KMS-11 (cell line): ENCODE data around the gene RHBG.
"Not testable (repeated sequence)": the region's sequence is repeated elsewhere in the genome, so short reads cannot be mapped to it uniquely, and the experiment has no call there.

Experiments
- H2AFZ ChIP-seq: fragments of 200-600 bp; sonication (generic); 2 replicates; pipeline ENCODE4 v1.6.1; 2016; ENCODE audit warnings: antibody characterized with exemption, mixed run types, low read depth
- H3K27ac ChIP-seq: fragments of 200-600 bp; sonication (generic); 2 replicates; pipeline ENCODE4 v1.6.1; 2016; ENCODE audit warnings: mild to moderate bottlenecking, mixed run types
- H3K27me3 ChIP-seq: fragments of 200-600 bp; sonication (generic); 2 replicates; pipeline ENCODE4 v1.6.1; 2017; ENCODE audit warnings: mild to moderate bottlenecking, low read depth, mixed run types, moderate library complexity; ENCODE audit not compliant: insufficient read depth
- H3K36me3 ChIP-seq: fragments of 200-600 bp; sonication (generic); 2 replicates; pipeline ENCODE4 v1.6.1; 2017; ENCODE audit warnings: mild to moderate bottlenecking, mixed run types; ENCODE audit not compliant: insufficient read depth
- H3K4me1 ChIP-seq: fragments of 200-600 bp; sonication (generic); 2 replicates; pipeline ENCODE4 v1.6.1; 2016; ENCODE audit warnings: mild to moderate bottlenecking, low read depth, mixed run types; ENCODE audit not compliant: poor library complexity, severe bottlenecking
- H3K4me2 ChIP-seq: fragments of 200-600 bp; sonication (generic); 2 replicates; pipeline ENCODE4 v1.7.0; 2016; ENCODE audit warnings: mild to moderate bottlenecking, mixed run types
- H3K4me3 ChIP-seq: fragments of 200-600 bp; sonication (generic); IDR thresholded peaks from 2 replicates; pipeline ENCODE4 v1.6.1; 2017; ENCODE audit warnings: low read depth, low read length, mixed read lengths; ENCODE audit not compliant: insufficient read depth
- H3K79me2 ChIP-seq: fragments of 200-600 bp; sonication (generic); 2 replicates; pipeline ENCODE4 v1.6.1; 2016; ENCODE audit warnings: low read depth, mixed run types; ENCODE audit not compliant: insufficient read depth
- H3K9ac ChIP-seq: fragments of 200-600 bp; sonication (generic); 2 replicates; pipeline ENCODE4 v1.6.1; 2016; ENCODE audit warnings: mild to moderate bottlenecking, mixed run types
- H4K20me1 ChIP-seq: fragments of 200-600 bp; sonication (generic); 2 replicates; pipeline ENCODE4 v1.6.1; 2016; ENCODE audit warnings: mild to moderate bottlenecking, mixed run types; ENCODE audit not compliant: insufficient read depth
- TF ChIP-seq, protein P1 (sequence below): fragments of 200-600 bp; sonication (generic); conservative IDR thresholded peaks from 2 replicates; pipeline ENCODE4 v1.6.1; 2017; ENCODE audit warnings: low read depth, mild to moderate bottlenecking, antibody characterized with exemption, low read length, moderate library complexity, mixed read lengths

Gene RHBG

DNA sequence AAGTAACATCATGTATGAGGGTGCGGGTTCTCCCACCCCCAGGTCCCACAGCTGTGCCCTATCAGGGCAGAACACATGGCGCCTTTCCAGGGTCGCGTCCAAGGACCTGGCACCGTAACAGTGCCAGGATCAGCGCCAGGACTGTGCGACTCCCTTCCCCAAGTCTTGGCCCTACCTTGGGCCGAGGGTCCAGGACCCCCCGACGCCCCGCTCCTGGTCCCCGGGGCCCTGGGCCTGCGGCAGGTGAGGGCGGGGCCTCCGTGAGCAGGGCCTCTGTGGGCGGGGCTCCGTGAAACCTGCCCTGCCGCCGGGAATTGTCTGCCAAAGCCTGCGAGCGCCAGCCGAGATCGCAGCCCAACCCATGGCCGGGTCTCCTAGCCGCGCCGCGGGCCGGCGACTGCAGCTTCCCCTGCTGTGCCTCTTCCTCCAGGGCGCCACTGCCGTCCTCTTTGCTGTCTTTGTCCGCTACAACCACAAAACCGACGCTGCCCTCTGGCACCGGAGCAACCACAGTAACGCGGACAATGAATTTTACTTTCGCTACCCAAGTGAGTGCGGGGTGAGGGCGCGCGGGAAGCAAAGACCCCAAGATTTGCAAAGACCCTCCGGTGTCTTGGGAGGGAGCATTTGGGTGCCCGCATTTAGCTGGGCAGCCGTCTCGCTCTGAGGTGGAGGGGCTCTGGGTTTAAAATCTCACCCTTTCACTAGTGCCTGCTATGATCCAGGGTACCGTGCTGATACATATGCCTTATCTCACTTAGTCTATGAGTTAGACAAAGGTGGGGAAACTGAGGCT is at the start of gene RHBG:
Gene RHBG (plus strand): TSS at position 323 of the 796 bp plus-strand sequence. CDS start 39 bp downstream, at position 362.
- TF ChIP-seq, protein P1, sequence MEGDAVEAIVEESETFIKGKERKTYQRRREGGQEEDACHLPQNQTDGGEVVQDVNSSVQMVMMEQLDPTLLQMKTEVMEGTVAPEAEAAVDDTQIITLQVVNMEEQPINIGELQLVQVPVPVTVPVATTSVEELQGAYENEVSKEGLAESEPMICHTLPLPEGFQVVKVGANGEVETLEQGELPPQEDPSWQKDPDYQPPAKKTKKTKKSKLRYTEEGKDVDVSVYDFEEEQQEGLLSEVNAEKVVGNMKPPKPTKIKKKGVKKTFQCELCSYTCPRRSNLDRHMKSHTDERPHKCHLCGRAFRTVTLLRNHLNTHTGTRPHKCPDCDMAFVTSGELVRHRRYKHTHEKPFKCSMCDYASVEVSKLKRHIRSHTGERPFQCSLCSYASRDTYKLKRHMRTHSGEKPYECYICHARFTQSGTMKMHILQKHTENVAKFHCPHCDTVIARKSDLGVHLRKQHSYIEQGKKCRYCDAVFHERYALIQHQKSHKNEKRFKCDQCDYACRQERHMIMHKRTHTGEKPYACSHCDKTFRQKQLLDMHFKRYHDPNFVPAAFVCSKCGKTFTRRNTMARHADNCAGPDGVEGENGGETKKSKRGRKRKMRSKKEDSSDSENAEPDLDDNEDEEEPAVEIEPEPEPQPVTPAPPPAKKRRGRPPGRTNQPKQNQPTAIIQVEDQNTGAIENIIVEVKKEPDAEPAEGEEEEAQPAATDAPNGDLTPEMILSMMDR = no peak
- no peak within 1 kb of the TSS for H3K27ac ChIP-seq
- H2AFZ ChIP-seq = peak within 1 kb of the TSS; percentile 11; the same call in 1 of the 2 replicates
- H3K79me2 ChIP-seq = no peaks in the 10 kb centered on the region
- no peak within 1 kb of the TSS for H3K9ac ChIP-seq
- peak within 1 kb of the TSS; percentile 22; the same call in 1 of the 2 replicates for H3K4me2 ChIP-seq
- peak within 1 kb of the TSS; percentile 37 for H3K4me3 ChIP-seq
- peaks cover 98% of the 10 kb centered on the region for H3K27me3 ChIP-seq
- no peaks in the 10 kb centered on the region for H3K36me3 ChIP-seq
- no peaks in the 10 kb centered on the region for H4K20me1 ChIP-seq
- no peaks in the 10 kb centered on the region for H3K4me1 ChIP-seq

DNA sequence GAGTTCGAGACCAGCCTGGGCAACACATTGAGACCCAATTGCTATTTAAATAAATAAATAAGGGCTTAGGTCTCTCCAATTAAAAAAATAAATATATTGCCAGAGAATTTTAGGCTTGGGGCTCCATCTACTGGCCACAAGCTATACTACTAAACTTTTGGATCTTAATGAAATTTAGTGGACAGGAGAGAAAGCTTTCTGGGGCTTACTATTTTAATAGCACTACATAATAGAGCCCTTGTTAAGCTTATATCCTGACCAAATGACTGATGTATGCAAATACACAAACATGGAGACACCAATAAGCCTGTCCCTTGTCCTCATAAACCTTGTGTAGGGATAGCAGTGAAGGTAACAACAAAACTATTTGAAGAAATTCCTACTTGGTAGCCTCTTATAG is 49.3 kb upstream of the RHBG start:
- H3K4me2 ChIP-seq = no peak overlapping the region
- no peaks in the 10 kb centered on the region for H3K27me3 ChIP-seq
- H3K27ac ChIP-seq = no peak overlapping the region; the same call in 1 of the 2 replicates
- no peak overlapping the region for H3K9ac ChIP-seq
- no peaks in the 10 kb centered on the region for H3K4me1 ChIP-seq
- H2AFZ ChIP-seq = no peak overlapping the region
- H4K20me1 ChIP-seq = peaks cover 20% of the 10 kb centered on the region; the same call in 1 of the 2 replicates
- peaks cover 38% of the 10 kb centered on the region; the same call in 1 of the 2 replicates for H3K79me2 ChIP-seq
- TF ChIP-seq, protein P1 = peak; percentile 98
- no peak overlapping the region for H3K4me3 ChIP-seq
- H3K36me3 ChIP-seq = peaks cover 94% of the 10 kb centered on the region; the same call in 1 of the 2 replicates

DNA sequence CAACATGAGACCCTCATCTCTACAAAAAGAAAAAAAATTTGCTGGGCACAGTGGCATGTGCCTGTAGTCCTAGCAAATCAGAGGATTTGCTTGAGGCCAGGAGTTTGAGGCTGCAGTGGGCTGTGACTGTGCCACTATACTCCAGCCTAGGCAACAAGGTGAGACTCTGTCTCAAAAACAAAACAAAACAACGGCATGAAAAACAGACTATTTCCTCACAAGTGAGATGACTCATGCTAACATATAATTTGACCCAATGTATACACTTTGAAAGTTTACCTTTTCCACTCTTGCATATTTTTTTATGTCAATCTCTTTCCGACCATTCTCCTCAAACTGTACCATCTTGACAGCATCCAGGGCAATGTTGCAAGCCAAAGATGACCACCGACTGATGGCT is 48.5 kb upstream of the RHBG start:
- peaks cover 12% of the 10 kb centered on the region; the same call in 1 of the 2 replicates for H4K20me1 ChIP-seq
- peaks cover 94% of the 10 kb centered on the region; the same call in 1 of the 2 replicates for H3K36me3 ChIP-seq
- no peaks in the 10 kb centered on the region for H3K27me3 ChIP-seq
- TF ChIP-seq, protein P1 = no peak
- no peak overlapping the region for H3K9ac ChIP-seq
- H3K79me2 ChIP-seq = peaks cover 41% of the 10 kb centered on the region; the same call in 1 of the 2 replicates
- H3K4me3 ChIP-seq = no peak overlapping the region
- no peak overlapping the region for H3K4me2 ChIP-seq
- no peak overlapping the region for H3K27ac ChIP-seq
- no peak overlapping the region for H2AFZ ChIP-seq
- H3K4me1 ChIP-seq = no peaks in the 10 kb centered on the region

- not testable (repeated sequence) for H3K4me1 ChIP-seq, H3K4me3 ChIP-seq, H3K27ac ChIP-seq, H3K4me2 ChIP-seq, H2AFZ ChIP-seq, H3K27me3 ChIP-seq, H3K9ac ChIP-seq
- peaks cover 12% of the 10 kb centered on the region; the same call in 1 of the 2 replicates for H4K20me1 ChIP-seq
- H3K36me3 ChIP-seq = peaks cover 78% of the 10 kb centered on the region; the same call in 1 of the 2 replicates
- H3K79me2 ChIP-seq = peaks cover 48% of the 10 kb centered on the region; the same call in 1 of the 2 replicates
Measured at GRCh38 chr1:156323179-156323578, 45.8 kb upstream of the RHBG start.

DNA sequence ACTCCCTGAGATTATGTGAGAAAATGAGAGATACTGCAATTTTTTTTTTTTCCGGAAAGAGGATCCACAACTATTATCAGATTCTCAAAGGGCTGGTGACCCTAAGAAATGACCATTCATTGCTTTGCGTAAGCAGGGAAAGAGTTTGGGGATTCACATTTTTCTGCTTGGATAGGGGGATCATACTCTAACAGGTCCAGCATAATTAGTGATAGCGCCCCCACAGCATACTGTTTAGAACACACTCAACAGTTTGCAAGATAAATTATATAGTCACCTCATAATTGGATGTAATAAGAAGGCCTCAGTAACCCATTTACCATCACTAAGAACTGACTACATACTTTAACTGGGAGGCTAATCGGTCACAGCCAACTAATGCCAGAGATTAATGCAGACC is 32.8 kb upstream of the RHBG start:
- H3K4me1 ChIP-seq = peaks cover 24% of the 10 kb centered on the region
- H3K79me2 ChIP-seq = peaks cover 61% of the 10 kb centered on the region
- no peaks in the 10 kb centered on the region for H3K27me3 ChIP-seq
- H3K9ac ChIP-seq = no peak overlapping the region
- peaks cover 48% of the 10 kb centered on the region for H3K36me3 ChIP-seq
- no peak overlapping the region for H3K27ac ChIP-seq
- H2AFZ ChIP-seq = no peak overlapping the region
- TF ChIP-seq, protein P1 = peak; percentile 63
- H4K20me1 ChIP-seq = peaks cover 22% of the 10 kb centered on the region
- H3K4me2 ChIP-seq = peak overlapping the region; percentile 79
- peak overlapping the region; percentile 4 for H3K4me3 ChIP-seq
